ENCODE data around the gene ZBTB5. TPM values are rescaled to one million over a fixed set of nuclear protein-coding genes. Genes with fewer than 3 reads are reported as not detected.

ZBTB5 gene
- total and polyA plus RNA-seq, 2 of the 4 experiments (the other 2 are of a cell fraction) = 6.3 to 9.1 TPM

- TF ChIP-seq ELK1 (IDR thresholded peaks at IDR 0.05; ENCODE audit: borderline replicate concordance, low read depth, low read length) (no peak), RCOR1 (IDR thresholded peaks at IDR 0.05; ENCODE audit: insufficient replicate concordance, low read length) (no peak)
Measured at GRCh38 chr9:37485389-37486255, 20.4 kb upstream of the ZBTB5 start, which contains the start of gene POLR1E (continued).

GRCh38 chr9:37480759-37481158, 15.5 kb upstream of the ZBTB5 start:
- no peak overlapping the region for H2BK15ac ChIP-seq (ENCODE audit: low read depth, low read length)
- ATAC-seq (ENCODE audit: low read depth) (no peak), DNase-seq (no peak)
- no peaks in the 10 kb centered on the region for H4K20me1 ChIP-seq (ENCODE audit: insufficient read depth, low read length)
- no CpG with 5 or more reads among the region's 3 CpGs for WGBS, 2 experiments (ENCODE audit: extremely low coverage in 2 of 2, insufficient read length in 1 of 2)
- no peaks in the 10 kb centered on the region for H3K9me1 ChIP-seq (ENCODE audit: insufficient read depth, low read length)
- H3K4me1 ChIP-seq (ENCODE audit: control insufficient read depth, insufficient read depth, low read length) = no peaks in the 10 kb centered on the region
- H3K14ac ChIP-seq (replicated peaks; ENCODE audit: low read depth, low read length) = no peak overlapping the region
- H3K18ac ChIP-seq (ENCODE audit: low read depth, low read length) = no peak overlapping the region
- in situ Hi-C loops (cut with MboI; ENCODE audit: low sequenced_read_pairs) (loop anchor here (10.0 to 25.0 kb wide), 3 partner anchors 294 to 882 kb away; partner anchors contain the start of gene SHB), intact Hi-C loops (cut with micrococcal nuclease) (loop anchor here (5.0 to 10.0 kb wide), 3 partner anchors 422 to 924 kb away; partner anchors contain the start of gene SLC25A51), dilution Hi-C loops (cut with HindIII; ENCODE audit: low sequenced_read_pairs, unreplicated experiment) (no loop called here)
- no peak overlapping the region for H3K9ac ChIP-seq (ENCODE audit: low read depth, low read length)
- H3K27ac ChIP-seq (ENCODE audit: insufficient read depth, low read length) = no peak overlapping the region
- no peak overlapping the region for H3K23ac ChIP-seq (ENCODE audit: low read depth, low read length)
- H2AFZ ChIP-seq (replicated peaks; ENCODE audit: low read length, poor library complexity) = no peak overlapping the region
- H2BK120ac ChIP-seq (ENCODE audit: low read depth, low read length) = no peak overlapping the region
- H3K4ac ChIP-seq (ENCODE audit: low read depth, low read length) = no peak overlapping the region
- peaks cover 10% of the 10 kb centered on the region for H3K27me3 ChIP-seq (ENCODE audit: control insufficient read depth, insufficient read depth, low read length)
- H2BK20ac ChIP-seq (ENCODE audit: low read depth, low read length) = no peak overlapping the region
- no TSS peak for BruUV-seq (replicated peaks)
- H2AK5ac ChIP-seq (ENCODE audit: low read depth, low read length) = no peak overlapping the region
- CTCF ChIA-PET = interaction anchor here (0.6 kb wide), 3 partner anchors 332 to 1120 kb away, joined by 3 to 6 read pairs (median 3); no protein-coding TSS in a partner anchor
- no peak overlapping the region for H4K91ac ChIP-seq (ENCODE audit: insufficient read depth, low read depth, low read length)
- no peak overlapping the region for H4K5ac ChIP-seq (ENCODE audit: low read depth, low read length)
- POLR2A ChIA-PET (ENCODE audit: unreplicated experiment) = no interaction called here
- H3K79me1 ChIP-seq (ENCODE audit: low read depth in 1 of 2, low read length in 2 of 2) = no peaks in the 10 kb centered on the region
- no peak overlapping the region for H3K56ac ChIP-seq (ENCODE audit: extremely low read depth, insufficient read depth, low read length)
- H3K4me2 ChIP-seq (ENCODE audit: low read depth, low read length) = no peak overlapping the region
- no peak overlapping the region for H3K4me3 ChIP-seq (ENCODE audit: insufficient read depth, low read depth, low read length)
- no peak overlapping the region for H2BK5ac ChIP-seq (ENCODE audit: low read depth, low read length, poor library complexity, severe bottlenecking)
- no peak for TF ChIP-seq FOS (IDR thresholded peaks at IDR 0.05; ENCODE audit: low read depth, low read length)
- TF ChIP-seq MXI1 (IDR thresholded peaks at IDR 0.05; ENCODE audit: borderline replicate concordance, low read depth, low read length) = no peak
- no peak for TF ChIP-seq NFE2L2 (IDR thresholded peaks at IDR 0.05; ENCODE audit: low read depth, low read length)
- no peak for TF ChIP-seq BHLHE40 (IDR thresholded peaks at IDR 0.05; ENCODE audit: low read depth, low read length)
- no peak for TF ChIP-seq POLR2A (IDR thresholded peaks at IDR 0.05; ENCODE audit: low read depth, low read length)
- no peak for TF ChIP-seq SMC3 (IDR thresholded peaks at IDR 0.05; ENCODE audit: low read depth, low read length)
- H2AK9ac ChIP-seq (replicated peaks; ENCODE audit: low read depth, low read length, poor library complexity) = no peak overlapping the region
- no peaks in the 10 kb centered on the region for H3K36me3 ChIP-seq (ENCODE audit: control insufficient read depth, insufficient read depth, low read length)
- no peak overlapping the region for H4K8ac ChIP-seq (ENCODE audit: low read depth in 2 of 2, low read length in 2 of 2)
- no peaks in the 10 kb centered on the region for H3K9me3 ChIP-seq (ENCODE audit: control insufficient read depth, insufficient read depth, low read length)

All from IMR-90 (cell line).